GM20431 (cell line): ENCODE results near the gene COL8A2.

Experiments used
- in situ Hi-C: fragments of 300-500 bp; cut with MseI, MboI; formaldehyde crosslinking; loops from one replicate; pipeline ENCODE4 v1.15.0; 2020; ENCODE audit warnings: low sequenced_read_pairs; ENCODE audit not compliant: unreplicated experiment

COL8A2 gene

GRCh38 chr1:36157973-36158826, 33.2 kb upstream of the COL8A2 start:
- in situ Hi-C loops: no loop called here

GRCh38 chr1:36157115-36157903, 32.3 kb upstream of the COL8A2 start:
- in situ Hi-C loops: no loop called here

GRCh38 chr1:36156329-36157114, 31.5 kb upstream of the COL8A2 start:
- in situ Hi-C loops: no loop called here

GRCh38 chr1:36155408-36156328, 30.6 kb upstream of the COL8A2 start, which contains the start of gene MAP7D1:
Gene MAP7D1, plus strand, starts transcription at chr1:36156160. Its CDS starts 258 bp downstream, at chr1:36156418.
- in situ Hi-C loops: no loop called here

GRCh38 chr1:36154765-36155407, 29.9 kb upstream of the COL8A2 start:
- in situ Hi-C loops: no loop called here

- in situ Hi-C loops: no loop called here
These were observed 29.3 kb upstream of the COL8A2 start for GRCh38 chr1:36154335-36154734.

GRCh38 chr1:36153476-36153875, 28.5 kb upstream of the COL8A2 start:
- in situ Hi-C loops: no loop called here

GRCh38 chr1:36151845-36152203, 26.8 kb upstream of the COL8A2 start:
- in situ Hi-C loops: no loop called here

- in situ Hi-C loops: no loop called here
These were observed 26.3 kb upstream of the COL8A2 start for GRCh38 chr1:36151134-36151844.

GRCh38 chr1:36150296-36151133, 25.5 kb upstream of the COL8A2 start:
- in situ Hi-C loops: no loop called here

- in situ Hi-C loops: no loop called here
These were observed 24.9 kb upstream of the COL8A2 start for GRCh38 chr1:36149973-36150295.

GRCh38 chr1:36149237-36149972, 24.4 kb upstream of the COL8A2 start, which contains the start of gene TRAPPC3:
Gene TRAPPC3, minus strand, starts transcription at chr1:36149486. Its CDS starts 108 bp downstream, at chr1:36149378.
- in situ Hi-C loops: no loop called here

GRCh38 chr1:36148821-36149236, 23.8 kb upstream of the COL8A2 start:
- in situ Hi-C loops: no loop called here

GRCh38 chr1:36144413-36144812, 19.4 kb upstream of the COL8A2 start:
- in situ Hi-C loops: no loop called here

GRCh38 chr1:36143424-36143823, 18.4 kb upstream of the COL8A2 start:
- in situ Hi-C loops: no loop called here

GRCh38 chr1:36142121-36142520, 17.1 kb upstream of the COL8A2 start:
- in situ Hi-C loops: no loop called here

- in situ Hi-C loops: no loop called here
These were observed 14.5 kb upstream of the COL8A2 start for GRCh38 chr1:36139521-36139920.
